Duodenal mucosa (tissue), 2 donors: ENCODE data around the gene CDKL5.
"Not testable (repeated sequence)": the region's sequence is repeated elsewhere in the genome, so short reads cannot be mapped to it uniquely, and the experiment has no call there.

Experiments
- H3K27ac ChIP-seq: one replicate; pipeline ENCODE4 v1.7.0; 2013; ENCODE audit warnings: low read depth, low read length
- H3K27me3 ChIP-seq, 2 donors: one replicate each; pipeline ENCODE4 v1.7.0; 2013; ENCODE audit warnings: low read length in 2 of 2, control low read depth in 1 of 2; ENCODE audit not compliant: insufficient read depth in 2 of 2, control insufficient read depth in 1 of 2
- H3K36me3 ChIP-seq, 2 donors: one replicate each; pipeline ENCODE4 v1.7.0; 2013; ENCODE audit warnings: low read length in 2 of 2, control low read depth in 1 of 2; ENCODE audit not compliant: insufficient read depth in 2 of 2, control insufficient read depth in 1 of 2
- H3K4me1 ChIP-seq, 2 donors: one replicate each; pipeline ENCODE4 v1.7.0; 2013; ENCODE audit warnings: low read length in 2 of 2, control low read depth in 1 of 2; ENCODE audit not compliant: insufficient read depth in 2 of 2, control insufficient read depth in 1 of 2
- H3K4me3 ChIP-seq, 2 donors: one replicate each; pipeline ENCODE4 v1.7.0; 2013; ENCODE audit warnings: low read length in 2 of 2, low read depth in 1 of 2
- H3K9ac ChIP-seq, 2 donors: one replicate each; pipeline ENCODE4 v1.7.0; 2013; ENCODE audit warnings: low read length in 2 of 2, low read depth in 1 of 2
- H3K9me3 ChIP-seq, 2 donors: one replicate each; pipeline ENCODE4 v1.7.0; 2013; ENCODE audit warnings: low read length in 2 of 2, control low read depth in 1 of 2; ENCODE audit not compliant: control insufficient read depth in 1 of 2

CDKL5 gene

DNA sequence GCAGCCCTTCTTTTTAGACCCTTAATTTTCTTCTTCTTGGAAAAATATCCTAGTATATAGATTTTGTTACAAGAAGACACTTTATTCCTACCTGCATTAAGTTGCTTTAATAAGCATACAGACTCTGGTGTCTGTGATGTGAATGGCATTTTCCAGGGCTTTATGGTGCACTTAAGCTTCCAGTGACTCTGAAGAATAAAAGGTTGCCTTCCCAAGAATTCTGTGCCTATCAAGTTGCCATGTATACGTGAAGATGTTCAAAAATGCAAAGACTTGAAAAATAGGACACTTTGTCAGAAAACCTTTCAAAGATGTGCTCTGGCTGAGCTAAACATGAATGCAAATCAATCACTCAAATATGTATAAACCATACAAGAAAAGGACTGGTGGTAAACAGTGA is 135.6 kb downstream of the CDKL5 start:
- peaks cover 0 to 10% of the 10 kb centered on the region in 2 donors for H3K4me1 ChIP-seq
- no peak overlapping the region for H3K9ac ChIP-seq
- H3K36me3 ChIP-seq = no peaks in the 10 kb centered on the region
- H3K27me3 ChIP-seq = no peaks in the 10 kb centered on the region
- no peaks in the 10 kb centered on the region for H3K9me3 ChIP-seq
- no peak overlapping the region for H3K27ac ChIP-seq
- no peak overlapping the region for H3K4me3 ChIP-seq

- H3K36me3 ChIP-seq = no peaks in the 10 kb centered on the region
- no peak overlapping the region for H3K27ac ChIP-seq
- H3K4me3 ChIP-seq = no peak overlapping the region
- peaks cover 0 to 4% of the 10 kb centered on the region in 2 donors for H3K4me1 ChIP-seq
- no peaks in the 10 kb centered on the region for H3K27me3 ChIP-seq
- H3K9ac ChIP-seq = no peak overlapping the region
- H3K9me3 ChIP-seq = no peaks in the 10 kb centered on the region
These were observed 140.3 kb downstream of the CDKL5 start for GRCh38 chrX:18565727-18566126.

- Histone ChIP-seq H3K9ac (no peak overlapping the region), H3K36me3 (no peaks in the 10 kb centered on the region), H3K4me1 (peaks cover 0 to 4% of the 10 kb centered on the region in 2 donors), H3K27ac (no peak overlapping the region), H3K9me3 (no peaks in the 10 kb centered on the region), H3K27me3 (no peaks in the 10 kb centered on the region), H3K4me3 (no peak overlapping the region)
These were observed 141.3 kb downstream of the CDKL5 start for GRCh38 chrX:18566748-18567147.

DNA sequence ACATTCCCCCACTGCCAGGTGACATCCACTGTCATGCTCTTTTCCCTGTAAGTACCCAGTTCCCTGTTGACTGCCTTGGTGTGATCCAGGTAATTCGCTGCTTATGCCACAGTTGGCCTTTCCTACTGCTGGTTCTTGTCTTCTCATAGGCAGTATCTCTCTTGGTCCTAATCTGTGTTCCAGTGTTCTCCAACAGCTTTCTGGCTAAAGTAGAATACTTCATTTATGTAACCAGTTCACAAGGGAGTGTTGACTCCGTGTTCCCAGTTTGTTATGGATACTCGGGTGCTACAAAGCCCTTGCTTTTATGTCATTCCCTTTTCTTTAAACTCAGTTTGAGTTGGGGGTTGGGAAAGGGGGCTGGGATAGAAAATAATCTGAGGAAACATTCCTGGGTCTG is 148.1 kb downstream of the CDKL5 start:
- Histone ChIP-seq H3K27me3 (no peaks in the 10 kb centered on the region), H3K27ac (no peak overlapping the region), H3K36me3 (no peaks in the 10 kb centered on the region), H3K4me1 (peaks cover 0 to 3% of the 10 kb centered on the region in 2 donors), H3K9ac (no peak overlapping the region), H3K4me3 (no peak overlapping the region), H3K9me3 (no peaks in the 10 kb centered on the region)

DNA sequence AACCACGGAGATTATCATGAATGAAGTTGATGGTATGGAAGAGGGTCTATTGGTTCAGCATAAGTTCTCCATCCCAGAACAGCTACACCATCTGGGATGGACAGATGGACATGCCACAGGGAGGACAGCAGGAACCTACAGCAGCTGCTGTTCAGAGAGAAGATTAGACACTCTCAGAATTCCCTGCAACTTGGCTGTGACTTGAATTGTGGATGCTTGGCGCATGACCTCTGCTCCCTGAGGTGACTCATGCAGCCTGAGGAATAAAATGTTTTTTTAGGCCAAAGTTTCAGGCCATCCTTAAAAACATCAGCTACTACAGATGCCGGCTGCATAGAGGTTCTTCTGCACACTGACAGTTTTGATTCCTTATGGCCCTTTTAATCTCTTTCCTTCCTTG is 149.2 kb downstream of the CDKL5 start:
- Histone ChIP-seq H3K9ac (no peak overlapping the region), H3K4me3 (no peak overlapping the region), H3K4me1 (peaks cover 0 to 3% of the 10 kb centered on the region in 2 donors), H3K27ac (no peak overlapping the region), H3K27me3 (no peaks in the 10 kb centered on the region), H3K36me3 (no peaks in the 10 kb centered on the region), H3K9me3 (no peaks in the 10 kb centered on the region)

- H3K9me3 ChIP-seq = no peaks in the 10 kb centered on the region
- H3K36me3 ChIP-seq = no peaks in the 10 kb centered on the region
- H3K27me3 ChIP-seq = no peaks in the 10 kb centered on the region
- no peak overlapping the region for H3K4me3 ChIP-seq
- no peak overlapping the region for H3K9ac ChIP-seq
- H3K4me1 ChIP-seq = peaks cover 0 to 3% of the 10 kb centered on the region in 2 donors
- no peak overlapping the region for H3K27ac ChIP-seq
These were observed 150.3 kb downstream of the CDKL5 start for GRCh38 chrX:18575744-18576143.

DNA sequence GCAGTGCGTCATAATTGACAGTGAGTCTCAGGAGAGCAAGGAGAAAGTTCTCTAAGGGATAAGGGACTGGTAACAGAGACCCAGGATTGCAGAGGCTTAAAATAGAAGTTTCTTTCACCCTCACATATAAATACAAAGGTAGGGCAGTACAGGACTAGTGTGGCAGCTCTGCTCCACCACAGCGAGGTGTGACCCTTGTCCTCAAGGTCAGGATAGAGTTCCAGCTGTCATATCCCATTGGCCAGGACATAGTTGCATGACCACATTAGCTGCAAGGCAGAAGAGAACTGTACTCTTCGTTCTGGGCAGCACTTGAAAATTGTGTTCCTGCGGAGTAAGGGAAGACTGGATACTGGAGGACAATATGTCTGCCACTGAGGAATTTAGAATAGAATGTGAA is 152.0 kb downstream of the CDKL5 start:
- Histone ChIP-seq H3K27ac (no peak overlapping the region), H3K27me3 (no peaks in the 10 kb centered on the region), H3K9me3 (no peaks in the 10 kb centered on the region), H3K36me3 (no peaks in the 10 kb centered on the region), H3K9ac (no peak overlapping the region), H3K4me1 (peaks cover 0 to 3% of the 10 kb centered on the region in 2 donors), H3K4me3 (no peak overlapping the region)

GRCh38 chrX:18578546-18578945 is 153.1 kb downstream of the CDKL5 start:
- H3K27me3 ChIP-seq = no peaks in the 10 kb centered on the region

GRCh38 chrX:18579495-18579894 is 154.1 kb downstream of the CDKL5 start:
- Histone ChIP-seq H3K36me3 (no peaks in the 10 kb centered on the region), H3K9me3 (no peaks in the 10 kb centered on the region), H3K4me3 (no peak overlapping the region), H3K27me3 (no peaks in the 10 kb centered on the region), H3K9ac (no peak overlapping the region), H3K4me1 (peaks cover 0 to 3% of the 10 kb centered on the region in 2 donors), H3K27ac (no peak overlapping the region)

More at GRCh38 chrX:18578546-18578945, 153.1 kb downstream of the CDKL5 start:
- Histone ChIP-seq H3K27ac (no peak overlapping the region), H3K9me3 (no peaks in the 10 kb centered on the region), H3K4me1 (peaks cover 0 to 3% of the 10 kb centered on the region in 2 donors), H3K9ac (no peak overlapping the region), H3K4me3 (no peak overlapping the region), H3K36me3 (no peaks in the 10 kb centered on the region)

DNA sequence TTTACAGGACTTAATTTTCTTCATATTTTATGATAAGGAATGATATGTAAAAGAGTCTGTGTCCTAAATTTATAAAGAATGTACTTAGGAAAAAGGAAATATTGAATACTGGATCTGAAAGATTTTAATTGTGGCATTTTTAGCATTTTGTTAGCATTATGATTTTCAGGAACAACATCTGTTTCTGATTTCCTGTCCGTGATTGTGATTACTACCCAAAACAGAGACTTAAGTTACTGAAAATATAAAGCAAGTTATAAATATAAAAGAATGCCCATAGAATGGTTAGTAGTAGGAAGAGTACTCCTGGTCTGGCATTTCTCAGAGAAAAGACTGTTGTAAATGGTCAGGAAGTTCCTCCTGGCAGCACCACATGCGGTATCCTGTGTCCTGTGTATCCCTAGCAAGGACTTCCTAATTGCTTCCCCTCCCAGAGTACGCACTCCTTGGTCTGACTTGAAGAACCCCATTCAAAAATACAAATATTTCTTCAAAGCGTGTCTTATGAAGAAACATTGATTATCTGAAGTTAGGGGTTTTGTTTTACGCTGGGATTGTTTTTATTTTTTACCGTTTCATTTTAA is 157.6 kb downstream of the CDKL5 start:
- no peaks in the 10 kb centered on the region for H3K27me3 ChIP-seq
- no peak overlapping the region for H3K9ac ChIP-seq
- H3K4me1 ChIP-seq = no peaks in the 10 kb centered on the region
- no peaks in the 10 kb centered on the region for H3K36me3 ChIP-seq
- no peak overlapping the region for H3K4me3 ChIP-seq
- H3K27ac ChIP-seq = no peak overlapping the region
- H3K9me3 ChIP-seq = no peaks in the 10 kb centered on the region

- H3K27ac ChIP-seq, H3K27me3 ChIP-seq, H3K9me3 ChIP-seq, H3K4me3 ChIP-seq, H3K36me3 ChIP-seq, H3K9ac ChIP-seq, H3K4me1 ChIP-seq: not testable (repeated sequence)
These were observed 163.9 kb downstream of the CDKL5 start for GRCh38 chrX:18589292-18589691.
